Measurements from ENCODE around the gene SRRM3. TPM values are rescaled to one million over a fixed set of nuclear protein-coding genes. Genes with fewer than 3 reads are reported as not detected.
"Not testable (repeated sequence)": the region's sequence is repeated elsewhere in the genome, so short reads cannot be mapped to it uniquely, and the experiment has no call there.

SRRM3 gene
- total RNA-seq, 1 experiment from 2014 or later, result 0.40 TPM

DNA sequence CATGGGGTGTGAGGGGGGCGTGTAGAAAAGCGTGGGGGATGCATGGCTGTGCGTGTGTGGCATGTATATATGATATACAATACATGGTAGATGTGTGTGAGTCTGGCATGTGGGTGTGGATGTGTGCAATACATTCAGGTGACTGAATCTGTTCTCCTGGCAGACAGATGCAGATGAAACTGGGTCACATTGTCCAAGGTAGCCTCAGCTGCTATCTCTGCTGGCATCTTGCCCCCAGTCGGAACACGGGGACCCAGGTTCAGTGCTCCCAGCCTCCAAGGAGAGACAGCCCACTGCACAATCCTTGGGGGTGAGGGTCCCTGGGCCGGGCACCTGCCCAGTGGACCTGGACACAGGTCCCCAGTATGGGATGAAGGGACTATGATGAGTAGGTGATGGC, 12.4 kb upstream of the SRRM3 start:
- no peak for DNase-seq (ENCODE audit: low read depth)

DNA sequence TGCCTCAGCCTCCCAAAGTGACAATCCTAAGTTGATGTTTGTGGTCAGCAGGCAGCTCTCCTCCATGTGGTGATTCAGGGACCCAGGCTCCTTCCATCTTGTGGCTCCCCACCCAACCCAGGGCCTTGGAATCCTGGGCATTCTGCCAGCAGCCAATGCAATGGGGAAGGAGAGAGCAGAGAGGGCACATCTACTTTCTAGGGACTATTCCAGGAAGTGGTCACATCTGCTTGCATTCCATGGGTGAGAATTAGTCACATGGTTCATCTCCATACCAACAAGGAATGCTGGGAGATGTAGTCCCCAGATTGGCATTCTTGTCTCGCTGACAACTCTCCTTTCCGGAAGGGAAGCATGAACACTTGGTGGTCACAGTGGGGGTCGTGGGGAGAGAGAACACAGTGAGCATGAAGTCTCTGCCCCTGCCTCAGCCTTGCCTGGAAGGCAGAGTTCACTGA, 9.9 kb upstream of the SRRM3 start:
- DNase-seq (ENCODE audit: low read depth), result peak; percentile 71

DNA sequence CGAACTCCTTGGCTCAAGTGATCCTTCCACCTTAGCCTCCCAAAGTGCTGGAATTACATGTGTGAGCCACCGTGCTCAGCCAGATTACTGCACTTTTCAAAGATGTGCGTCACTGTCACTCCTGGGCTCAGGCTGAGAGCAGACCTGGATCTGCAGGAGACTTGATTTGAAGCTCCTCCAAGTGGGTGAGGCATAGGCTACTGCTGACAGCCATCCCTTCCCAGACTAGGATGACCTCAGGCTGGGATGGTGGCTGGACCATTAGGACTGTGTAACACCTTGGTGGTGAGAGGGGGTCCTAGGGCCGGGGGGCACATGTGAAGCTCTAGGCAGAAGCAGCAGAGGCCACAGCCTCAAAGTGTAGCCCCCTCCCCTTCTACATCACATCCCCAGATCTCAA, 8.2 kb upstream of the SRRM3 start:
- no peak for DNase-seq (ENCODE audit: low read depth)

DNA sequence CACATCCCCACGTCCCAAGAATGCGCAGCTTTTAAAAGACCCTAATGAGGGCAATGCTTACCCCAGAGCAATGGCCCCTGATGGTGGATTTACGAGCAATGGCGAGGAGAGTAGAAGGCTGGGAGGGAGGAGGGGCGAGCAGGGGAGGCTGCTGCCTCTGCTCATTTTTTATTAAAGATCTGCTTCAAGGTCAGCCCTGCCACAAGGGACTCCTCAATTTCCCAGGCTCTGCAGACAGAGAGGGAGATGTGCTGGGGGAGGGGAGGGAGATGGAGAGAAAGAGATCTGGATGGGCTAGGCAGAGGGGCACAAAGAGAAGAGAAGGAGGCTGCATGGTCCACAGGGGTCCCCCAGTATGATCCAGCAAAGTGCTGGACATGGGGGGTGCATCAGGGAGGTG, 7.8 kb upstream of the SRRM3 start:
- no peak for DNase-seq (ENCODE audit: low read depth)

GRCh38 chr7:76196786-76197185, 4.9 kb upstream of the SRRM3 start:
- DNase-seq (ENCODE audit: low read depth), result no peak

DNA sequence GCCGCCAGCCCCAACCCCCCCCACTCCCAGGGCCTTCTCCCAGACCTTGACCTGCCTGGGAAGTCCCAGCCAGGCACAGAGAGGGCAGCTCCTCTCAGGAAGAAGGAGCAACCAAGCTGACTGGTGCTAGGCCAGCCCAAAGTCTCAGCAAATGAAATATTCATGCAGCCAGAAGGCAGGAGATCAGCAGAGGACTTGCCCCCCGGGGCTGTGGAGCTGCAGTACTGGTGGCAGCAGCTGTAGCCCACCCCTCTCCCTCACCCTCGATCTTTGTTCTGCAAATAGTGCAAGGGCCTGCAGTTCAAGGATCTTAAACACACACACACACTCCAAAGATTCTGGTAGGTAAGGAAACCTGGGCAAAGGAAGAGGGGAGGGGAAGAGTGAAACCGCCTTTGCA, 3.5 kb upstream of the SRRM3 start:
- DNase-seq (ENCODE audit: low read depth), result no peak

GRCh38 chr7:76202666-76203030, 952 bp downstream of the SRRM3 start:
- no peak for DNase-seq (ENCODE audit: low read depth)

- DNase-seq (ENCODE audit: low read depth), result no peak
Measured at GRCh38 chr7:76204147-76204546, 2.5 kb downstream of the SRRM3 start.

GRCh38 chr7:76206633-76207032, 4.9 kb downstream of the SRRM3 start:
- no peak for DNase-seq (ENCODE audit: low read depth)

DNA sequence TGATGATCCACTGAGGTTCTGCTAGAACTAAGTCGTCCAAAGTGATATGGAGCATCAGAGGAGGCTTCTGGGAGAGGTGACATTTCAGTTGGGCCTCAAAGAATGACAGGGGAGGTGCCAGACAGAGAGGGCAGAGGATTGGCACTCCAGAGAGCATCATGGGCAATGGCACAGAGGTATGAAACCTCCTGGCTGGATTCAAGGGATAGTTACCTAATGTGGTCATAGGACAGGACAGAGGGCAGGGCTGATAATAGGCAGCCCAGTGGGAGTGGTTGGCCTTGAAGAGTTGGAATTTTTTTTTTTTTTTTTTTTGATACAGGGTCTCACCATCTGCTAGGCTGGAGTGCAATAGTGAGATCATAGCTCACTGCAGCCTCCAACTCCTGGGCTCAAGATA, 7.6 kb downstream of the SRRM3 start:
- DNase-seq (ENCODE audit: low read depth), result no peak

GRCh38 chr7:76211216-76211615, 9.5 kb downstream of the SRRM3 start:
- no peak for DNase-seq (ENCODE audit: low read depth)

GRCh38 chr7:76215349-76215748, 13.7 kb downstream of the SRRM3 start:
- not testable (repeated sequence) for DNase-seq (ENCODE audit: low read depth)

- DNase-seq (ENCODE audit: low read depth), result no peak
Measured at GRCh38 chr7:76216381-76217082, 14.8 kb downstream of the SRRM3 start.

DNA sequence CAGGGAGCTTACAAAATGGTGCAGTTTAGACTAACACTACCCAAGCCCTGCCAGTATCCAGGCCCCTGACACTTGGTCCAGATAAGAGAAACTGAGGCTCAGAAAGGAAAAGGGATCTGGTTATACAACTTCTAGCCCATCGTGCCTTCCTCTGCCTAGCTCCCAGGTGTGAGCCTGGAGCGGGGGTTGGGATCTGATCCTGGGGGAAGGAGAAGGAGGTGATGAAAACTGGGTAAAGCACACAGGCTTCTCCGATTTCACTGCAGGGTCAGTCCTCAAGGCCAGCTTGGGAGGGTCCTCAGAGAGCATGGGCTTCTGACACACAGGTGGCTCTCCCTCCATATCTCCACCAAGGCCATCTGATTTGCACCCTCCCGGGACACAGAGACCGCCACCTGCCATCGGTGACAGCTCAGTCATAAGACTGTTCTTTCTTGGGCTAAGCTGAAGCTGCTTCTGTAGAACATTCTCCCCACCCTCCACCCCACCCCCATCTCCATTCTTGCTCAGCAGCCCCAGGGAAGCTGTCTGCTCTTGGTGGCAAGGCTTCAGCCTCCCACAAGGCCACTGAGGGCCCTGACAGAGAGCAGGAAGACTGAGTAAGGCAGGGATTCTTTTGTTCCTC, 16.4 kb downstream of the SRRM3 start:
- DNase-seq (ENCODE audit: low read depth), result no peak

DNA sequence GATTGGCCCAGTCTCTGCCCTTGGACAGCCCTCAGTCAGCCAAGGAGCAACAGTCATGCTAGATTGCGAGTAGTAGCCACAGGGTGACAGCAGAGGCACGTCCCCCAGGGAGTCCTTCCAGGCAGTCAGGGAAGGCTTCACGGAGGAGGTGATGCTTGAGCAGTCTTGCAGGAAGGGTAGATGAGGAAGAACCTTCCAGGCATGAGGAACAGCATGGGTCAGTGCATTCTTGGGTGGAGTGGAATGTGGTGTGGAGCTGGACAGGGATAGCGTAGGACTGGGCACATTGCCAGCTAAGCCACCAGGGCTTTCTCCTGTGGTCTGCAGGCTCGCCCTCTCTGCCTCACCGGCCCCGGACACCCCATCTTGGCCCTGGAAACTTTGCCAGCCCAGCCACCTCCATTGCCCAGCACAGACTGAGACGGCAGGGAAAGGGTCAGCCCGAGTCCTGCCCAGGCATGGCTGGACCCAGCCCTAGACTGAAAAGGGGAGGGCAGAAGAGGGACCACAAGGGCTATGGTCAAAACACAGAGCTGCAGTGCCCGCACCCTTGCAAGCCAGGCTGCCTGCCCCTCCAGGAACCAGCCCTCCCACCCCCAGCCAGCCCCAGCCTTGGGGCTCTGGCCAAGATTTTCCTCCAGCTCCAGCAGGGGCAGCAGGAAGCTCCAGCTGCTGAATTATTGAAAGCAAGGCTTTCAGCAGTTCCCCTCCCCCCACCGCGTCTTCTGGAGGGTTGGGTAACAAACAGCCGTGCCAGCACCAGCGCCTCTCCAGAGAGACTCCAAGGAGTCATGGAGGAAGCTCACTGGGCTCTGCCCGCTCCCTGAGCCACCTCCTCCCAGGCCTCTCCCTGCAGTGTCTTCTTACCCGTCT, 18.7 kb downstream of the SRRM3 start:
- peak; percentile 60 for DNase-seq (ENCODE audit: low read depth)

GRCh38 chr7:76222333-76222732, 20.6 kb downstream of the SRRM3 start:
- no peak for DNase-seq (ENCODE audit: low read depth)

GRCh38 chr7:76222839-76223238, 21.1 kb downstream of the SRRM3 start:
- DNase-seq (ENCODE audit: low read depth), result no peak

GRCh38 chr7:76223286-76223972, 21.7 kb downstream of the SRRM3 start:
- DNase-seq (ENCODE audit: low read depth), result no peak

GRCh38 chr7:76224695-76225094, 23.0 kb downstream of the SRRM3 start:
- no peak for DNase-seq (ENCODE audit: low read depth)

DNA sequence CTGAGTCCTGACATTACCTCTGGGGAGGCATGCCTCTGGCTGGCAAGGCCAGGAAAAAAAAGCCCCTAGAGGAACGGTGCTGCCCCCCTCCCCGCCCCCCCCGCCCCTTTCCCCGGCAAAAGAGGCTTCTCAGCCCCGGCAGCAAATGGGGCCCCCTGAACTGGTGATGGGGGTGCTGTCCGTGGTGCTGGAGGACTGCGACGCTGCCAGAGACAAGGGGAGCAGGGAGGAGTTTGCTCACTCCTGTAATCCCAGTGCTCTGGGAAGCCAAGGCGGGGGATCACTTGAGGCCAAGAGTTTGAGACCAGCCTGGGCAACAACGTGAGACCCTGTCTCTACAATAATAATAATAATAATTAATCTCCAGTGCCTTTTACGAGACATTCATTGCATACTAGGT, 23.7 kb downstream of the SRRM3 start:
- DNase-seq (ENCODE audit: low read depth), result peak; percentile 30

GRCh38 chr7:76225951-76226350, 24.3 kb downstream of the SRRM3 start:
- no peak for DNase-seq (ENCODE audit: low read depth)

DNA sequence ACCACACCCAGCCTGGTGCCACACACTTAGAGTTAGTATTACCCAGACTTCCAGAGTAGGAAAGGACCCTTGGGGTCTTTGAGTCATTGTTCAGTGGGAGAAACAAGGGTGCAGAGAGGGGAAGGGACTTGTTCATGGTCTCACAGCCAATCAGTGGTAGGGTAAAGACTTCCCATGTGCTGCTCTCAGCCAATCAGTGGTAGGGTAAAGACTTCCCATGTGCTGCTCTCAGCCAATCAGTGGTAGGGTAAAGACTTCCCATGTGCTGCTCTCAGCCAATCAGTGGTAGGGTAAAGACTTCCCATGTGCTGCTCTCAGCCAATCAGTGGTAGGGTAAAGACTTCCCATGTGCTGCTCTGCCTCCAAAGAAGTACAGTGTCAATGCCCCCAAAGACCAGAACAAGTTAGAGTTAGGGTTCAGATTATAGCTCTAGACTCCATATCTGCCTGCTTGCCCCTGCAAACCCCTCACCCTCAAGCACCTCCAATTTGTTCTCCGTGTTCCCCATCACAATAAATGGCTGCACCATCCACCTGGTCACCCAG, 25.3 kb downstream of the SRRM3 start:
- DNase-seq (ENCODE audit: low read depth), result not testable (repeated sequence)
